H1 (cell line): ENCODE data around the gene CDCP1. TPM values are rescaled to one million over a fixed set of nuclear protein-coding genes. Genes with fewer than 3 reads are reported as not detected.

ENCODE experiments used
- CTCF ChIA-PET: fragments of 300-600 bp; sonication (Branson Sonifier 250); formaldehyde crosslinking; loops from one replicate; lab custom pipeline; 2021; ENCODE audit not compliant: partially characterized antibody; lab: Charles Lee
- POLR2A ChIA-PET: fragments of 300-600 bp; sonication (Branson Sonifier 250); formaldehyde crosslinking; loops from one replicate; lab custom pipeline; 2021; ENCODE audit warnings: inconsistent platforms; ENCODE audit not compliant: partially characterized antibody; lab: Charles Lee
- DNase-seq, 2 experiments: peaks; one replicate each; pipeline versions ENCODE4 v3.0.0 to v3.0.0-alpha.2; 2010 to 2022; ENCODE audit warnings: low spot score in 2 of 2, low read depth in 1 of 2, mixed read lengths in 1 of 2
- FAIRE-seq: peaks from 2 replicates; lab custom pipeline; 2011; peaks lifted over from hg19 to GRCh38; lab: Jason Lieb, UNC
- H2AFZ ChIP-seq: 2 replicates; pipeline ENCODE4 v1.8.1; 2012; ENCODE audit warnings: low read length, inconsistent platforms
- H2AK5ac ChIP-seq: 2 replicates; pipeline ENCODE4 v1.6.1; 2013; ENCODE audit warnings: low read depth, low read length
- H2BK120ac ChIP-seq: replicated peaks from 2 replicates; pipeline ENCODE3; 2013; ENCODE audit warnings: low read depth, low read length, inconsistent platforms
- H2BK12ac ChIP-seq: 2 replicates; pipeline ENCODE4 v1.6.1; 2013; ENCODE audit warnings: low read depth, low read length
- H2BK15ac ChIP-seq: 2 replicates; pipeline ENCODE4 v1.6.1; 2013; ENCODE audit warnings: low read length
- H2BK20ac ChIP-seq: 2 replicates; pipeline ENCODE4 v1.6.1; 2013; ENCODE audit warnings: low read length
- H2BK5ac ChIP-seq: 2 replicates; pipeline ENCODE4 v1.6.1; 2013; ENCODE audit warnings: low read depth, low read length
- H3K14ac ChIP-seq: 2 replicates; pipeline ENCODE4 v1.6.1; 2013; ENCODE audit warnings: inconsistent platforms; ENCODE audit not compliant: insufficient read length
- H3K18ac ChIP-seq: 2 replicates; pipeline ENCODE4 v1.6.1; 2013; ENCODE audit warnings: low read length; ENCODE audit errors: extremely low read depth
- H3K23ac ChIP-seq: 2 replicates; pipeline ENCODE4 v1.6.1; 2013; ENCODE audit warnings: inconsistent platforms; ENCODE audit not compliant: insufficient read length
- H3K23me2 ChIP-seq: 2 replicates; pipeline ENCODE4 v1.6.1; 2013; ENCODE audit warnings: low read depth, low read length
- H3K27ac ChIP-seq: 2 replicates; pipeline ENCODE4 v1.6.1; 2011; ENCODE audit warnings: low read depth, low read length, inconsistent platforms
- H3K27me3 ChIP-seq, 4 experiments: replicated peaks in 1 of 4; 1 replicate in 1 of 4; 2 replicates in 3 of 4; pipeline versions ENCODE4 v1.6.1 to v1.8.1; 2011 to 2013; ENCODE audit warnings: low read length in 3 of 4, mild to moderate bottlenecking in 3 of 4, inconsistent platforms in 2 of 4, mixed read lengths in 2 of 4, moderate library complexity in 1 of 4; ENCODE audit not compliant: control insufficient read depth in 3 of 4, insufficient read depth in 3 of 4; ENCODE audit errors: extremely low read depth in 1 of 4
- H3K36me3 ChIP-seq, 4 experiments: 2 replicates each; pipeline versions ENCODE4 v1.6.1 to v1.8.1; 2011 to 2013; ENCODE audit warnings: mild to moderate bottlenecking in 4 of 4, low read length in 3 of 4, moderate library complexity in 2 of 4, control low read depth in 1 of 4, inconsistent platforms in 1 of 4; ENCODE audit not compliant: insufficient read depth in 4 of 4, control insufficient read depth in 2 of 4
- H3K4ac ChIP-seq: replicated peaks from 2 replicates; pipeline ENCODE3; 2013; ENCODE audit warnings: low read length, low read depth, mixed read lengths, inconsistent platforms; ENCODE audit not compliant: insufficient read length
- H3K4me1 ChIP-seq, 4 experiments: replicated peaks in 1 of 4; 1 replicate in 1 of 4; 2 replicates in 3 of 4; pipeline versions ENCODE4 v1.6.1 to v1.8.1; 2011 to 2013; ENCODE audit warnings: low read length in 3 of 4, inconsistent platforms in 2 of 4, mixed read lengths in 1 of 4; ENCODE audit not compliant: insufficient read depth in 4 of 4, control insufficient read depth in 3 of 4
- H3K4me2 ChIP-seq, 2 experiments: 2 replicates each; pipeline versions ENCODE4 v1.6.1 to v1.8.1; 2011 to 2013; ENCODE audit warnings: low read depth in 2 of 2, low read length in 2 of 2, control low read depth in 1 of 2, inconsistent platforms in 1 of 2, mild to moderate bottlenecking in 1 of 2; ENCODE audit not compliant: insufficient read depth in 1 of 2
- H3K4me3 ChIP-seq, 4 experiments: fragments of 200-600, 300-600 bp in 1 of 4; sonication (generic), shearing (Covaris generic), sonication (Bioruptor Twin) in 1 of 4; 2 replicates each; pipeline versions ENCODE4 v1.5.1 to v1.8.1; 2011 to 2016; ENCODE audit warnings: low read length in 4 of 4, low read depth in 3 of 4, control low read depth in 2 of 4, inconsistent platforms in 2 of 4, mild to moderate bottlenecking in 2 of 4, mixed read lengths in 1 of 4, moderate library complexity in 1 of 4; ENCODE audit not compliant: insufficient read depth in 2 of 4; ENCODE audit errors: extremely low read depth in 1 of 4
- H3K56ac ChIP-seq: replicated peaks from 2 replicates; pipeline ENCODE3; 2013; ENCODE audit warnings: low read depth, mild to moderate bottlenecking, mixed read lengths, low read length, inconsistent platforms; ENCODE audit not compliant: insufficient read length
- H3K79me1 ChIP-seq: 2 replicates; pipeline ENCODE4 v1.6.1; 2013; ENCODE audit warnings: low read depth, low read length, control low read depth
- H3K79me2 ChIP-seq, 2 experiments: 2 replicates each; pipeline versions ENCODE4 v1.6.1 to v1.8.1; 2012 to 2013; ENCODE audit warnings: low read length in 2 of 2, mild to moderate bottlenecking in 2 of 2, inconsistent platforms in 1 of 2; ENCODE audit not compliant: insufficient read depth in 2 of 2, control insufficient read depth in 1 of 2
- H3K9ac ChIP-seq, 4 experiments: replicated peaks in 1 of 4; 1 replicate in 1 of 4; 2 replicates in 3 of 4; pipeline versions ENCODE4 v1.6.1 to v1.8.1; 2011 to 2013; ENCODE audit warnings: low read depth in 3 of 4, low read length in 3 of 4, control low read depth in 2 of 4, mild to moderate bottlenecking in 2 of 4, moderate library complexity in 2 of 4, inconsistent platforms in 1 of 4; ENCODE audit errors: extremely low read depth in 1 of 4
- H3K9me3 ChIP-seq, 2 experiments: 2 replicates each; pipeline versions ENCODE4 v1.6.1 to v1.8.1; 2012 to 2013; ENCODE audit warnings: mild to moderate bottlenecking in 2 of 2, moderate library complexity in 2 of 2, control low read depth in 1 of 2, inconsistent platforms in 1 of 2, low read depth in 1 of 2, low read length in 1 of 2, mixed read lengths in 1 of 2; ENCODE audit not compliant: insufficient read depth in 2 of 2
- H4K20me1 ChIP-seq, 2 experiments: replicated peaks in 1 of 2; 2 replicates each; pipeline versions ENCODE3 to v1.8.1; 2011 to 2013; ENCODE audit warnings: inconsistent platforms in 2 of 2, low read length in 2 of 2, mild to moderate bottlenecking in 1 of 2; ENCODE audit not compliant: insufficient read depth in 2 of 2, control insufficient read depth in 1 of 2
- H4K5ac ChIP-seq: 2 replicates; pipeline ENCODE4 v1.6.1; 2013; ENCODE audit warnings: low read length, low read depth, mixed read lengths, inconsistent platforms; ENCODE audit not compliant: insufficient read length
- H4K8ac ChIP-seq: 2 replicates; pipeline ENCODE4 v1.8.0; 2013; ENCODE audit warnings: mild to moderate bottlenecking, moderate library complexity, low read length, inconsistent platforms; ENCODE audit not compliant: insufficient read depth; ENCODE audit errors: extremely low read depth
- H4K91ac ChIP-seq: replicated peaks from 2 replicates; pipeline ENCODE3; 2013; ENCODE audit warnings: low read length, mixed read lengths, inconsistent platforms; ENCODE audit not compliant: insufficient read length
- BACH1 ChIP-seq: IDR thresholded peaks from 2 replicates; pipeline ENCODE4 v1.6.1; 2012; ENCODE audit warnings: low read length, improper control_type of control experiment
- BRCA1 ChIP-seq: IDR thresholded peaks from 2 replicates; pipeline ENCODE4 v1.6.1; 2012; ENCODE audit warnings: low read depth, low read length, improper control_type of control experiment
- CBX8 ChIP-seq: fragments of 300-800, 300-1000 bp; sonication (generic); IDR thresholded peaks from 2 replicates; pipeline ENCODE4 v1.7.1; 2016; ENCODE audit warnings: low read depth, low read length, borderline replicate concordance
- CEBPB ChIP-seq: IDR thresholded peaks from 2 replicates; pipeline ENCODE4 v1.6.1; 2012; ENCODE audit warnings: low read depth, low read length
- CHD2 ChIP-seq: IDR thresholded peaks from 2 replicates; pipeline ENCODE4 v1.6.1; 2012; ENCODE audit warnings: low read length, improper control_type of control experiment
- EGR1 ChIP-seq: IDR thresholded peaks from 2 replicates; pipeline ENCODE4 v1.6.1; 2011; ENCODE audit warnings: low read depth, low read length, borderline replicate concordance
- EP300 ChIP-seq, 2 experiments: IDR thresholded peaks; 1 replicate in 1 of 2; 2 replicates in 1 of 2; pipeline ENCODE4 v1.6.1; 2011 to 2012; ENCODE audit warnings: low read depth in 2 of 2, low read length in 2 of 2, mild to moderate bottlenecking in 2 of 2, borderline replicate concordance in 1 of 2, inconsistent platforms in 1 of 2, moderate library complexity in 1 of 2
- EZH2 ChIP-seq: fragments of 200-600 bp; sonication (generic); IDR thresholded peaks from 2 replicates; pipeline ENCODE4 v1.7.1; 2012; ENCODE audit warnings: low read depth, mild to moderate bottlenecking, moderate library complexity, low read length, inconsistent platforms; ENCODE audit not compliant: severe bottlenecking
- FOSL1 ChIP-seq: IDR thresholded peaks from 2 replicates; pipeline ENCODE4 v1.6.1; 2011; ENCODE audit warnings: mild to moderate bottlenecking, low read depth, low read length, moderate library complexity; ENCODE audit not compliant: insufficient read depth
- KDM4A ChIP-seq: IDR thresholded peaks from one replicate; pipeline ENCODE4 v1.7.1; 2012; ENCODE audit warnings: low read depth, mild to moderate bottlenecking, moderate library complexity, low read length, inconsistent platforms; ENCODE audit not compliant: severe bottlenecking
- POLR2AphosphoS5 ChIP-seq: IDR thresholded peaks from 2 replicates; pipeline ENCODE4 v1.6.1; 2011; ENCODE audit warnings: low read depth, low read length
- SP1 ChIP-seq: IDR thresholded peaks from 2 replicates; pipeline ENCODE4 v1.6.1; 2011; ENCODE audit warnings: low read depth, low read length
- SP2 ChIP-seq: IDR thresholded peaks from 2 replicates; pipeline ENCODE4 v1.6.1; 2012; ENCODE audit warnings: mild to moderate bottlenecking, low read length, inconsistent platforms
- SRF ChIP-seq: IDR thresholded peaks from 2 replicates; pipeline ENCODE4 v1.6.1; 2011; ENCODE audit warnings: mild to moderate bottlenecking, low read depth, low read length, moderate library complexity
- WGBS, 2 experiments: shearing (Covaris generic) in 1 of 2; methylation state at CpG; one replicate each; pipeline versions ENCODE4 v1.1.6 to v1.1.7; 2013 to 2015; ENCODE audit warnings: low lambda C conversion rate in 2 of 2, mixed read lengths in 2 of 2, inconsistent platforms in 1 of 2, low coverage in 1 of 2, missing lambda C conversion rate in 1 of 2; ENCODE audit not compliant: insufficient replicate concordance in 2 of 2, insufficient coverage in 1 of 2, insufficient read length in 1 of 2; ENCODE audit errors: extremely low coverage in 1 of 2, missing lambda C conversion rate in 1 of 2; 5-methylcytosine and 5-hydroxymethylcytosine counted together
- polyA plus RNA-seq, 7 experiments: library from polyadenylated mRNA; depleted of rRNA in 3 of 7; stranded (reverse) in 5 of 7; unstranded in 2 of 7; fragments of >200 nt in 5 of 7; fragments of 200-250 nt in 2 of 7; gene quantifications; 1 replicate in 5 of 7; 2 replicates in 1 of 7; 4 replicates in 1 of 7; pipeline versions ENCODE4 v1.2.1 to v1.2.3, GENCODE V29; 2011 to 2013; ENCODE audit warnings: missing spikeins in 2 of 7, mixed read lengths in 2 of 7
- total RNA-seq: library from RNA; stranded (reverse); fragmentation: NEBNext Ultra II Directional; extraction: Animal tissue kit (Norgen Biotek cat#: 25700); gene quantifications from 2 replicates; pipeline ENCODE4 v1.2.1, GENCODE V29; 2021

CDCP1 gene
- total and polyA plus RNA-seq, 2 of the 8 experiments (the other 6 are each of a cell fraction or from before 2014, with no cell fraction given) = 10.0 to 23.3 TPM

GRCh38 chr3:45095916-45096526 lies 50.2 kb downstream of the CDCP1 start:
- CTCF ChIA-PET = interaction anchor here (0.7 to 2.6 kb wide), 4 partner anchors 8 to 450 kb away, joined by 3 to 14 read pairs (median 7); no protein-coding TSS in a partner anchor
- POLR2A ChIA-PET = interaction anchor here (0.5 kb wide), 1 partner anchor 336 kb away, joined by 4 read pairs; no protein-coding TSS in a partner anchor
- WGBS, 2 experiments = 86% methylated on average over 7 of the region's 7 CpGs; no CpG with 5 or more reads in 1 of the 2 experiments
- TF ChIP-seq CHD2 = no peak
- TF ChIP-seq POLR2AphosphoS5 = no peak
- TF ChIP-seq EZH2 = no peak
- TF ChIP-seq EP300 (IDR thresholded peaks at IDR 0.05; ENCODE audit: borderline replicate concordance in 1 of 2, low read depth in 2 of 2, low read length in 2 of 2) = no peak
- no peak for TF ChIP-seq SRF
- no peak for TF ChIP-seq SP1
- no peak for TF ChIP-seq EGR1
- TF ChIP-seq SP2 = no peak
- no peak for TF ChIP-seq CEBPB
- TF ChIP-seq KDM4A = no peak
- TF ChIP-seq FOSL1 = no peak
- TF ChIP-seq CBX8 = no peak
- no peak for TF ChIP-seq BACH1
- TF ChIP-seq BRCA1 = no peak

More at GRCh38 chr3:45095916-45096526, 50.2 kb downstream of the CDCP1 start:
- Histone ChIP-seq H3K18ac (no peak overlapping the region), H3K4me2 (no peak overlapping the region), H2BK12ac (no peak overlapping the region), H3K56ac (no peak overlapping the region), H2BK120ac (no peak overlapping the region), H3K79me2 (no peaks in the 10 kb centered on the region), H3K4ac (no peak overlapping the region), H4K8ac (no peak overlapping the region), H2BK20ac (no peak overlapping the region), H2BK5ac (no peak overlapping the region), H3K4me1 (no peaks in the 10 kb centered on the region), H3K79me1 (no peaks in the 10 kb centered on the region), H2AK5ac (no peak overlapping the region), H4K20me1 (peaks cover 0 to 4% of the 10 kb centered on the region in 2 experiments), H4K5ac (no peak overlapping the region), H2BK15ac (no peak overlapping the region), H3K9ac (no peak overlapping the region), H4K91ac (no peak overlapping the region), H3K27me3 (no peaks in the 10 kb centered on the region; a peak in 1 of 7 replicates), H3K27ac (no peak overlapping the region), H3K9me3 (peaks cover 0 to 3% of the 10 kb centered on the region in 2 experiments; a peak in 1 of 4 replicates), H3K4me3 (no peak overlapping the region), H2AFZ (no peak overlapping the region), H3K36me3 (peaks cover 2 to 21% (median 12%) of the 10 kb centered on the region in 4 experiments), H3K23ac (no peak overlapping the region), H3K23me2 (no peaks in the 10 kb centered on the region), H3K14ac (no peak overlapping the region)
- no peak for DNase-seq
- no peak for FAIRE-seq
